Panc1 (cell line): ENCODE results near the gene PEDS1. TPM values are rescaled to one million over a fixed set of nuclear protein-coding genes. Genes with fewer than 3 reads are reported as not detected.

Experiments used
- ATAC-seq: fragments of 200-7000 bp; cut with Tn5 transposase; 2 replicates; pipeline ENCODE4 v1.9.1; 2020; ENCODE audit warnings: mild to moderate bottlenecking, moderate library complexity
- BruUV-seq: library from RNA; stranded (reverse); fragments of 400-500 nt; replicated peaks from 2 replicates; lab custom pipeline; 2021; lab: Mats Ljungman, UMichigan
- CTCF ChIA-PET: fragments of 300-600 bp; sonication (Branson Sonifier 250); formaldehyde crosslinking; loops from one replicate; lab custom pipeline; 2022; ENCODE audit warnings: antibody characterized with exemption; lab: Charles Lee
- POLR2A ChIA-PET: fragments of 300-600 bp; sonication (Branson Sonifier 250); formaldehyde crosslinking; loops from one replicate; lab custom pipeline; 2022; ENCODE audit warnings: antibody characterized with exemption; lab: Charles Lee
- DNase-seq: peaks from one replicate; pipeline ENCODE4 v3.0.0-alpha.2; 2010; ENCODE audit warnings: low read depth, low spot score
- H3K27ac ChIP-seq: 2 replicates; pipeline ENCODE4 v1.5.1; 2011; ENCODE audit warnings: mild to moderate bottlenecking, low read length, inconsistent platforms
- H3K27me3 ChIP-seq: fragments of 200-500 bp; sonication (Bioruptor generic); 2 replicates; pipeline ENCODE4 v1.6.0; 2014; ENCODE audit warnings: low read length, inconsistent platforms; ENCODE audit not compliant: control insufficient read depth, insufficient read depth
- H3K36me3 ChIP-seq: fragments of 200-500 bp; sonication (Bioruptor generic); 2 replicates; pipeline ENCODE4 v1.5.1; 2014; ENCODE audit warnings: inconsistent platforms, mild to moderate bottlenecking, low read length, moderate library complexity; ENCODE audit not compliant: control insufficient read depth, insufficient read depth
- H3K4me1 ChIP-seq: 2 replicates; pipeline ENCODE4 v1.5.1; 2011; ENCODE audit warnings: inconsistent platforms, mild to moderate bottlenecking, low read length, moderate library complexity; ENCODE audit not compliant: control insufficient read depth, insufficient read depth
- H3K4me3 ChIP-seq, 2 experiments: 2 replicates each; pipeline ENCODE4 v1.5.1; 2011 to 2012; ENCODE audit warnings: low read depth in 2 of 2, low read length in 2 of 2, mild to moderate bottlenecking in 2 of 2, inconsistent platforms in 1 of 2, moderate library complexity in 1 of 2
- H3K9me3 ChIP-seq: fragments of 200-500 bp; sonication (Bioruptor generic); 2 replicates; pipeline ENCODE4 v1.5.1; 2014; ENCODE audit warnings: low read depth, mild to moderate bottlenecking, inconsistent platforms, low read length, moderate library complexity; ENCODE audit not compliant: control insufficient read depth, insufficient read depth
- CTCF ChIP-seq: fragments of 450-650 bp; IDR thresholded peaks from 2 replicates; pipeline ENCODE4 v1.5.1; 2017; ENCODE audit warnings: mild to moderate bottlenecking
- POLR2AphosphoS5 ChIP-seq: IDR thresholded peaks from 2 replicates; pipeline ENCODE4 v1.6.1; 2012; ENCODE audit warnings: mild to moderate bottlenecking, low read depth, low read length, moderate library complexity
- REST ChIP-seq, 2 experiments: IDR thresholded peaks; 2 replicates each; pipeline ENCODE4 v1.6.1; 2011 to 2012; ENCODE audit warnings: low read depth in 2 of 2, control low read depth in 1 of 2, low read length in 1 of 2, mild to moderate bottlenecking in 1 of 2, moderate library complexity in 1 of 2; ENCODE audit not compliant: insufficient read depth in 1 of 2
- SIN3A ChIP-seq: IDR thresholded peaks from 2 replicates; pipeline ENCODE4 v1.6.1; 2012; ENCODE audit warnings: low read depth, mild to moderate bottlenecking, low read length, moderate library complexity, borderline replicate concordance; ENCODE audit not compliant: insufficient read depth
- TCF7L2 ChIP-seq: IDR thresholded peaks from 2 replicates; pipeline ENCODE4 v1.6.1; 2011; ENCODE audit warnings: mild to moderate bottlenecking, low read depth, low read length, inconsistent platforms
- in situ Hi-C: cut with HindIII; loops from 2 replicates; pipeline ENCODE4 v1.10.0; 2016; ENCODE audit warnings: low sequenced_read_pairs, low pct_unique_long_range_greater_than_20kb
- intact Hi-C: fragments of 100-400 bp; cut with micrococcal nuclease; formaldehyde crosslinking; loops from one replicate; pipeline ENCODE4 v1.10.0; 2022; ENCODE audit not compliant: unreplicated experiment
- total RNA-seq: library from RNA; stranded (reverse); gene quantifications from one replicate; pipeline ENCODE4 v1.2.1, GENCODE V29; 2021; ENCODE audit not compliant: unreplicated experiment

Gene PEDS1
- total RNA-seq, 1 experiment from 2014 or later, result 88.9 TPM

GRCh38 chr20:50197463-50198179 lies 44.1 kb upstream of the PEDS1 start:
- in situ Hi-C loops (no loop called here), intact Hi-C loops (no loop called here)
- ATAC-seq, result no peak
- Histone ChIP-seq H3K27ac (no peak overlapping the region), H3K36me3 (no peaks in the 10 kb centered on the region; the same call in 1 of the 2 replicates), H3K27me3 (no peaks in the 10 kb centered on the region), H3K4me3 (no peak overlapping the region), H3K9me3 (no peaks in the 10 kb centered on the region), H3K4me1 (peaks cover 30% of the 10 kb centered on the region)
- no TSS peak for BruUV-seq
- CTCF ChIA-PET, result interaction anchor here (0.6 kb wide), 1 partner anchor 51 kb away, joined by 6 read pairs; no protein-coding TSS in a partner anchor
- TF ChIP-seq POLR2AphosphoS5, result no peak
- TF ChIP-seq REST (IDR thresholded peaks at IDR 0.05; ENCODE audit: insufficient read depth in 1 of 2, low read depth in 2 of 2, low read length in 1 of 2), result no peak
- no peak for TF ChIP-seq CTCF
- TF ChIP-seq SIN3A, result no peak
- no peak for TF ChIP-seq TCF7L2
- DNase-seq, result no peak
- POLR2A ChIA-PET, result interaction anchor here (0.6 kb wide), 1 partner anchor 8 kb away, joined by 3 read pairs; no protein-coding TSS in a partner anchor

- POLR2A ChIA-PET, result no interaction called here
- intact Hi-C loops, result no loop called here
- no TSS peak for BruUV-seq
These were observed 43.4 kb upstream of the PEDS1 start for GRCh38 chr20:50196896-50197295.

More at GRCh38 chr20:50196896-50197295, 43.4 kb upstream of the PEDS1 start:
- TF ChIP-seq CTCF (no peak), SIN3A (no peak), TCF7L2 (no peak), POLR2AphosphoS5 (no peak)
- peaks cover 2% of the 10 kb centered on the region; the same call in 1 of the 2 replicates for H3K36me3 ChIP-seq
- ATAC-seq (no peak), DNase-seq (no peak)
- in situ Hi-C loops, result no loop called here
- no peak overlapping the region for H3K27ac ChIP-seq
- H3K4me3 ChIP-seq, result no peak overlapping the region
- CTCF ChIA-PET, result interaction anchor here (0.6 kb wide), 1 partner anchor 52 kb away, joined by 6 read pairs; no protein-coding TSS in a partner anchor
- peaks cover 30% of the 10 kb centered on the region for H3K4me1 ChIP-seq
- H3K9me3 ChIP-seq, result no peaks in the 10 kb centered on the region
- H3K27me3 ChIP-seq, result no peaks in the 10 kb centered on the region
